ENCODE data around the gene PCDHGB4.
A peak's percentile ranks its signal among the peaks of the same experiment; 100 is the strongest.
"Not testable (repeated sequence)": the region's sequence is repeated elsewhere in the genome, so short reads cannot be mapped to it uniquely, and the experiment has no call there.

The PCDHGB4 gene

GRCh38 chr5:141369994-141370848 lies 17.3 kb upstream of the PCDHGB4 start, which contains the start of gene PCDHGB3:
PCDHGB3 (plus strand) TSS chr5:141370242; CDS start chr5:141370395, 153 bp downstream.
- peak; percentile 8 to 15 for DNase-seq

DNA sequence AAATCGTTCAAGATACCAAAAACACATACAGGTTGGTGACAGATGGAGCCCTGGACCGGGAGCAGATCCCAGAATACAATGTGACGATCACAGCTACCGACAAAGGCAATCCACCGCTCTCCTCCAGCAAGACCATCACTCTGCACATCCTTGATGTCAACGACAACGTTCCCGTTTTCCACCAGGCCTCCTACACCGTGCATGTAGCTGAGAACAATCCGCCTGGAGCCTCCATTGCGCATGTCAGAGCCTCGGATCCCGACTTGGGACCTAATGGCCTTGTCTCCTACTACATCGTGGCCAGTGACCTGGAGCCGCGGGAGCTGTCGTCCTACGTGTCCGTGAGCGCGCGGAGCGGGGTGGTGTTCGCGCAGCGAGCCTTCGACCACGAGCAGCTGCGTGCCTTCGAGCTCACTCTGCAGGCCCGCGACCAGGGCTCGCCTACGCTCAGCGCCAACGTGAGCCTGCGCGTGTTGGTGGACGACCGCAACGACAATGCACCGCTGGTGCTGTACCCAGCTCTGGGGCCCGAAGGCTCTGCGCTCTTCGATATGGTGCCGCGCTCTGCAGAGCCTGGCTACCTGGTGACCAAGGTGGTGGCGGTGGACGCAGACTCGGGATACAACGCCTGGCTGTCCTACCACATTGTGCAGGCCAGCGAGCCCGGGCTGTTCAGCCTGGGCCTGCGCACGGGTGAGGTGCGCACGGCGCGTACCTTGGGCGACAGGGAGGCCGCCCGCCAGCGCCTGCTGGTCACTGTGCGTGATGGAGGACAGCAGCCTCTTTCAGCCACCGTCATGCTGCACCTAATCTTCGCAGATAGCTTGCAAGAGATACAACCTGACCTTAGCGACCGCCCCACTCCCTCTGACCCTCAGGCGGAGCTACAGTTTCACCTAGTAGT lies 15.7 kb upstream of the PCDHGB4 start:
- no peak for DNase-seq

DNA sequence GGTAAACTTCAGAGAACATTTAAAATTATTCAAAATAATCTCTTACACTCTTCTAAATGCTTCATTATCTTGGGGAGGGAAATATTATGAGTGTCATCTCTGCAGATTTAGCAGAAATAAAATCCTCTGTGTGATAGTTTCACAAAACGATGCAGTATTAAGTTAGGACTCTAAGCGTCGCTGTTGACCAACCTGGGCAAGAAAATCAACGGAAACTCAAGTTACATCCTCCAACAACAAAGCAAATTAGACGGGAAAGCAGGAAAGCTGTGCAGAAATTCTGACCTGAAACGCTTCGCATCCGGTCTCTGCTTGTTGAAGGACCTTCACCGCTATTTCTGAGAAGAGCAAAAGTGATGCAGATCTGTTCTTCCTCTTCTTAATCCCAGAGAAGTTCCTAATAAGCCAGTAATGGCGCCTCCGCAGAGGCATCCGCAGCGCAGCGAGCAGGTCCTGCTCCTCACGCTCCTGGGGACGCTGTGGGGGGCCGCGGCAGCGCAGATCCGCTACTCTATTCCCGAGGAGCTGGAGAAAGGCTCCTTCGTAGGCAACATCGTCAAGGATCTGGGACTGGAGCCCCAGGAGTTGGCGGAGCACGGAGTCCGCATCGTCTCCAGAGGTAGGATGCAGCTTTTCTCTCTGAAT lies 13.7 kb upstream of the PCDHGB4 start, which contains the start of gene PCDHGA6:
Gene PCDHGA6, plus strand, starts transcription at position 219 of the 645 bp plus-strand sequence. Its CDS starts 193 bp downstream, at position 412.
- DNase-seq: no peak

DNA sequence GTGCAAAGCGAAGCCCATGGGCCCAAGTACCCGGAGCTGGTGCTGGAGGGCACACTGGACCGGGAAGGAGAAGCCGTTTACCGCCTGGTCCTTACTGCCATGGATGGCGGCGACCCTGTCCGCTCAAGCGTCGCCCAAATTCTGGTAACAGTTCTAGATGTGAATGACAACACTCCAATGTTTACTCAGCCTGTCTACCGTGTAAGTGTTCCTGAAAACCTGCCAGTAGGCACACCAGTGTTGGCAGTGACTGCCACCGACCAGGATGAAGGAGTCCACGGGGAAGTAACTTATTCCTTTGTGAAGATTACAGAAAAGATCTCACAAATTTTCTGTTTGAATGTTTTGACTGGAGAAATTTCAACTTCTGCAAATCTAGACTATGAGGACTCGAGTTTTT lies 12.9 kb upstream of the PCDHGB4 start:
- no peak for DNase-seq

GRCh38 chr5:141375444-141376155 lies 11.9 kb upstream of the PCDHGB4 start:
- DNase-seq: not testable (repeated sequence)

GRCh38 chr5:141382469-141383294 lies 4.8 kb upstream of the PCDHGB4 start, which contains the start of gene PCDHGA7:
PCDHGA7 (plus strand) TSS chr5:141382742; CDS start chr5:141382900, 158 bp downstream.
- no peak for DNase-seq

GRCh38 chr5:141383345-141383744 lies 4.2 kb upstream of the PCDHGB4 start:
- DNase-seq: no peak

DNA sequence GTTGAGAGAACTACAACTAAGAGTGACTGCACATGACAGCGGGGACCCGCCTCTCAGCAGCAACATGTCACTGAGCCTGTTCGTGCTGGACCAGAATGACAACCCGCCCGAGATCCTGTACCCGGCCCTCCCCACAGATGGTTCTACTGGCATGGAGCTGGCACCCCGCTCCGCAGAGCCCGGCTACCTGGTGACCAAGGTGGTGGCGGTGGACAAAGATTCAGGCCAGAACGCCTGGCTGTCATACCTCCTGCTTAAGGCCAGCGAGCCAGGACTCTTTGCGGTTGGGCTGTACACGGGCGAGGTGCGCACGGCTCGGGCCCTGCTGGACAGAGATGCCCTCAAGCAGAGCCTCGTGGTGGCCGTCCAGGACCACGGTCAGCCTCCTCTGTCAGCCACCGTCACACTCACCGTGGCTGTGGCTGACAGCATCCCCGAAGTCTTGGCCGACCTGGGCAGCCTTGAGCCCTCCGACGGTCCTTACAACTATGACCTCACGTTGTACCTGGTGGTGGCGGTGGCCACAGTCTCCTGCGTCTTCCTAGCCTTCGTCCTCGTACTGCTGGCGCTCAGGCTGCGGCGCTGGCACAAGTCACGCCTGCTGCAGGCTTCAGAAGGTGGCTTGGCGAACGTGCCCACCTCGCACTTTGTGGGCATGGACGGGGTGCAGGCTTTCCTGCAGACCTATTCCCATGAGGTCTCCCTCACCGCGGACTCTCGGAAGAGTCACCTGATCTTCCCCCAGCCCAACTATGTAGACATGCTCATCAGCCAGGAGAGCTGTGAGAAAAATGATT lies 2.8 kb upstream of the PCDHGB4 start:
- no peak for DNase-seq

- DNase-seq: no peak
Measured at GRCh38 chr5:141388661-141389060, 1.2 kb downstream of the PCDHGB4 start.

DNA sequence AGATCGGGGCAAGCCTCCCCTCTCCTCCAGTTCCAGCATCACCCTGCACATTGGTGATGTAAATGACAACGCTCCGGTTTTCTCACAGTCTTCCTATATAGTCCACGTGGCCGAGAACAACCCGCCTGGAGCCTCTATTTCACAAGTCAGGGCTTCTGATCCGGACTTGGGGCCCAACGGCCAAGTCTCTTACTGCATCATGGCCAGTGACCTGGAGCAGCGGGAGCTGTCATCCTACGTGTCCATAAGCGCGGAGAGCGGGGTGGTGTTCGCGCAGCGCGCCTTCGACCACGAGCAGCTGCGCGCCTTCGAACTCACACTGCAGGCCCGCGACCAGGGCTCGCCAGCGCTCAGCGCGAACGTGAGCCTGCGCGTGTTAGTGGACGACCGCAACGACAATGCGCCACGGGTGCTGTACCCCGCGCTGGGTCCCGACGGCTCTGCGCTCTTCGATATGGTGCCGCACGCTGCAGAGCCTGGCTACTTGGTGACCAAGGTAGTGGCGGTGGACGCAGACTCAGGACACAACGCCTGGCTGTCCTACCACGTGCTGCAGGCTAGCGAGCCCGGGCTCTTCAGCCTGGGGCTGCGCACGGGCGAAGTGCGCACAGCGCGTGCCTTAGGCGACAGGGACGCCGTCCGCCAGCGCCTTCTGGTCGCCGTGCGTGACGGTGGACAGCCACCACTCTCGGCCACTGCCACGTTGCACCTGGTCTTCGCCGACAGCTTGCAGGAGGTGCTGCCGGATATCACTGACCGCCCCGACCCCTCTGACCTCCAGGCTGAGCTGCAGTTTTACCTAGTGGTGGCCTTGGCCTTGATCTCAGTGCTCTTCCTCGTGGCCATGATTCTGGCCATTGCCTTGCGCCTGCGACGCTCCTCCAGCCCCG lies 1.9 kb downstream of the PCDHGB4 start:
- DNase-seq: no peak

- DNase-seq: no peak
Measured at GRCh38 chr5:141392429-141393198, 5.1 kb downstream of the PCDHGB4 start, which contains the start of gene PCDHGA8. PCDHGA8 (plus strand) TSS chr5:141392633; CDS start chr5:141392814, 181 bp downstream.

- DNase-seq: no peak
Measured at GRCh38 chr5:141393267-141393666, 5.8 kb downstream of the PCDHGB4 start.

GRCh38 chr5:141394401-141395187 lies 7.1 kb downstream of the PCDHGB4 start:
- not testable (repeated sequence) for DNase-seq

GRCh38 chr5:141397756-141398551 lies 10.5 kb downstream of the PCDHGB4 start, which contains the start of gene PCDHGB5:
PCDHGB5 (plus strand) TSS chr5:141397947; CDS start chr5:141398128, 181 bp downstream.
- peak in 1 of 2 experiments; percentile 34 for DNase-seq

DNA sequence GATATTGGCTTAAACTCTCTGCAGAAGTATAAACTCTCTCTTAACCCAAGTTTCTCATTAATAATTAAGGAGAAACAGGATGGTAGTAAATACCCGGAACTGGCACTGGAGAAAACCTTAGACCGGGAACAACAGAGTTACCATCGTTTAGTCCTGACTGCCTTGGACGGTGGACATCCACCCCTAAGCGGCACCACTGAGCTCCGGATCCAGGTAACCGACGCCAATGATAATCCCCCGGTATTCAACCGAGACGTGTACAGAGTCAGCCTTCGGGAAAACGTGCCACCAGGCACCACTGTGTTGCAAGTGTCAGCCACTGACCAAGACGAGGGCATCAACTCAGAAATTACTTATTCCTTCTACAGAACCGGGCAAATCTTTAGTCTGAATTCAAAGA lies 11.1 kb downstream of the PCDHGB4 start:
- no peak for DNase-seq

DNA sequence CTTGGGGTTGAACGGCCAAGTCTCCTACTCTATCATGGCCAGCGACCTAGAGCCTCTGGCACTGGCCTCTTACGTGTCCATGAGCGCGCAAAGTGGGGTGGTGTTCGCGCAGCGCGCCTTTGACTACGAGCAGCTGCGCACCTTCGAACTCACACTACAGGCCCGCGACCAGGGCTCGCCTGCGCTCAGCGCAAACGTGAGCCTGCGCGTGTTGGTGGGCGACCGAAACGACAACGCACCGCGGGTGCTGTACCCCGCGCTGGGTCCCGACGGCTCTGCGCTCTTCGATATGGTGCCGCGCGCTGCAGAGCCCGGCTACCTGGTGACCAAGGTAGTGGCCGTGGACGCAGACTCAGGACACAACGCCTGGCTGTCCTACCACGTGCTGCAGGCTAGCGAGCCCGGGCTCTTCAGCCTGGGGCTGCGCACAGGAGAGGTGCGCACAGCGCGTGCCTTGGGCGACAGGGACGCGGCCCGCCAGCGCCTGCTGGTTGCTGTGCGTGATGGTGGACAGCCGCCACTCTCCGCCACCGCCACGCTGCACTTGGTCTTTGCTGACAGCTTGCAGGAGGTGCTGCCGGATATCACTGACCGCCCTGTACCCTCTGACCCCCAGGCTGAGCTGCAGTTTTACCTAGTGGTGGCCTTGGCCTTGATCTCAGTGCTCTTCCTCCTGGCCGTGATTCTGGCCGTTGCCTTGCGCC lies 12.2 kb downstream of the PCDHGB4 start:
- no peak for DNase-seq

All from stimulated activated CD4-positive, alpha-beta T cell treated with anti-CD3 and anti-CD28 coated beads, Interleukin-4, amount 100 ng/mL, for 4 hours (primary cell).